Measurements from ENCODE around the gene SERF2.
"Not testable (repeated sequence)": the region's sequence is repeated elsewhere in the genome, so short reads cannot be mapped to it uniquely, and the experiment has no call there.

SERF2 gene

GRCh38 chr15:43828061-43828657 is 36.0 kb downstream of the SERF2 start:
- H3K27ac ChIP-seq: no peak overlapping the region
- TF ChIP-seq CTCF (conservative IDR thresholded peaks at IDR 0.05): no peak
- TF ChIP-seq ZFX (IDR thresholded peaks at IDR 0.05): no peak

GRCh38 chr15:43829951-43830540 is 37.9 kb downstream of the SERF2 start:
- not testable (repeated sequence) for H3K27ac ChIP-seq

GRCh38 chr15:43830691-43831275 is 38.7 kb downstream of the SERF2 start:
- not testable (repeated sequence) for H3K27ac ChIP-seq

- H3K27ac ChIP-seq: not testable (repeated sequence)
Measured at GRCh38 chr15:43831519-43832052, 39.5 kb downstream of the SERF2 start.

- not testable (repeated sequence) for H3K27ac ChIP-seq
Measured at GRCh38 chr15:43832485-43832884, 40.4 kb downstream of the SERF2 start.

GRCh38 chr15:43845421-43845820 is 53.3 kb downstream of the SERF2 start:
- TF ChIP-seq CTCF (conservative IDR thresholded peaks at IDR 0.05) (no peak), ZFX (IDR thresholded peaks at IDR 0.05) (no peak)

More at GRCh38 chr15:43845421-43845820, 53.3 kb downstream of the SERF2 start:
- H3K27ac ChIP-seq: no peak overlapping the region
